K562 (cell line): ENCODE data around the gene GNAZ.

Source experiments
- ETV6 ChIP-seq, 3 experiments: fragments of 150-350 bp in 1 of 3; sonication (generic) in 1 of 3; formaldehyde crosslinking in 1 of 3; IDR thresholded peaks; 2 replicates each; pipeline versions ENCODE4 v1.6.1 to v1.8.0; 2014 to 2022; ENCODE audit warnings: borderline replicate concordance in 2 of 3, low read depth in 2 of 3, antibody characterized with exemption in 1 of 3, low read length in 1 of 3, mild to moderate bottlenecking in 1 of 3, missing genetic modification reagents in 1 of 3
- EZH2 ChIP-seq: IDR thresholded peaks from 2 replicates; pipeline ENCODE4 v1.6.1; 2012; ENCODE audit warnings: low read depth, mild to moderate bottlenecking, inconsistent platforms, low read length, borderline replicate concordance
- HDAC6 ChIP-seq: IDR thresholded peaks from 2 replicates; pipeline ENCODE4 v1.6.1; 2012; ENCODE audit warnings: low read depth, mild to moderate bottlenecking, control low read depth, inconsistent platforms, low read length, moderate library complexity
- MEF2A ChIP-seq: IDR thresholded peaks from 2 replicates; pipeline ENCODE4 v1.6.1; 2011; ENCODE audit warnings: low read depth, mild to moderate bottlenecking, low read length, moderate library complexity; ENCODE audit not compliant: control insufficient read depth
- POLR2AphosphoS5 ChIP-seq: IDR thresholded peaks from 2 replicates; pipeline ENCODE4 v1.6.1; 2011; ENCODE audit warnings: mild to moderate bottlenecking, low read depth, low read length, moderate library complexity; ENCODE audit not compliant: control insufficient read depth, insufficient read depth
- RHOXF2B ChIP-seq: fragments of 250-450 bp; sonication (Bioruptor Pico); conservative IDR thresholded peaks from 2 replicates; pipeline ENCODE4 v1.5.1; 2021
- ZHX1 ChIP-seq: fragments of 150-350 bp; conservative IDR thresholded peaks from 2 replicates; pipeline ENCODE4 v1.6.1; 2014; ENCODE audit warnings: low read length
- ZNF696 ChIP-seq: fragments of 250-450 bp; sonication (Bioruptor Pico); conservative IDR thresholded peaks from 2 replicates; pipeline ENCODE4 v1.4.0; 2020; ENCODE audit warnings: mild to moderate bottlenecking, moderate library complexity
- TF ChIP-seq, protein P1 (sequence below), 3 experiments: IDR thresholded peaks in 2 of 3; conservative IDR thresholded peaks in 1 of 3; 2 replicates each; pipeline ENCODE4 v1.5.1; 2011 to 2012; ENCODE audit warnings: low read length in 3 of 3, mild to moderate bottlenecking in 3 of 3, control low read depth in 2 of 3, improper control_type of control experiment in 1 of 3, inconsistent platforms in 1 of 3, low read depth in 1 of 3, mixed read lengths in 1 of 3, moderate library complexity in 1 of 3; ENCODE audit not compliant: insufficient read depth in 2 of 3
- TF ChIP-seq, protein P2 (sequence below): sonication (generic); formaldehyde crosslinking; IDR thresholded peaks from 2 replicates; pipeline ENCODE4 v1.8.0; 2022; ENCODE audit warnings: missing genetic modification reagents, mild to moderate bottlenecking, moderate library complexity, borderline replicate concordance
- TF ChIP-seq, protein P3 (sequence below): sonication (generic); formaldehyde crosslinking; IDR thresholded peaks from 2 replicates; pipeline ENCODE4 v1.9.0; 2022; ENCODE audit warnings: mild to moderate bottlenecking, missing genetic modification reagents

DNA sequence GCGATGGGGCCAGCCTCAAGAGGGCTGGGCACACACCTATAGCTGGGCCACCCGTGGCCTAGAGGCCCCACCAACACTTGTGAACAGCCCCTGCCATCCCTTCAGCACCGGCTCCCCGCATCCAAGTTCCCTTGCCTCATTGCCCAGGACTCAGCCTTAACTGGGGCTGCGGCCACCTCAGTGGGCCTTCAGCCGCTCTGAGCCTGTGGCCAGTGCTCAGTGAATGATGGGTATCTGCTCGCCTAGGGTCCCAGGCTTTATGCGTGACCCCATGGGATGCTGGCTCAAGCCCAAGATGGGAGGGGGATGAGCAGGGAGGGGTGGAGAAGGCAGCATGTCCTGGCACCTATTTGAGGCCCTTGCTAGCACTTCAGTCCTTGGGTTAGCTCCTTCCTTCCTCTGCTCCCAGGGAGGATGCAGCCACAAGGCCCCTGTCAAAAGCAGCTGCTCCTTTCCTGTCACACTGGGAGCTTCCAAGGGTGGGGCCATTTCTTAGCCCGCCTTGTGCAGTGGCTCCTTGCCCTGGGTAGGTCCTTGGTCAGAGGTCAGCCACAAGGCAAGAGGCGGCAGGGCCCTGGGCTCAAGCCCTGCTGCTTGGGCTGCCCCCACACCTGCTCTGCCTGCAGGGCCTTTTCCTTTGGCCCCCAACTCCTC, 31.8 kb downstream of the GNAZ start:
- TF ChIP-seq EZH2 (no peak), POLR2AphosphoS5 (no peak), HDAC6 (no peak), MEF2A (no peak), ETV6 (IDR thresholded peaks at IDR 0.05; ENCODE audit: borderline replicate concordance in 1 of 2, low read depth in 2 of 2, low read length in 1 of 2) (no peak), ETV6 (CRISPR knock-in tag; IDR thresholded peaks at IDR 0.05; ENCODE audit: borderline replicate concordance) (no peak), ZNF696 (CRISPR knock-in tag) (no peak), ZHX1 (no peak), RHOXF2B (no peak)
- TF ChIP-seq, protein P1, sequence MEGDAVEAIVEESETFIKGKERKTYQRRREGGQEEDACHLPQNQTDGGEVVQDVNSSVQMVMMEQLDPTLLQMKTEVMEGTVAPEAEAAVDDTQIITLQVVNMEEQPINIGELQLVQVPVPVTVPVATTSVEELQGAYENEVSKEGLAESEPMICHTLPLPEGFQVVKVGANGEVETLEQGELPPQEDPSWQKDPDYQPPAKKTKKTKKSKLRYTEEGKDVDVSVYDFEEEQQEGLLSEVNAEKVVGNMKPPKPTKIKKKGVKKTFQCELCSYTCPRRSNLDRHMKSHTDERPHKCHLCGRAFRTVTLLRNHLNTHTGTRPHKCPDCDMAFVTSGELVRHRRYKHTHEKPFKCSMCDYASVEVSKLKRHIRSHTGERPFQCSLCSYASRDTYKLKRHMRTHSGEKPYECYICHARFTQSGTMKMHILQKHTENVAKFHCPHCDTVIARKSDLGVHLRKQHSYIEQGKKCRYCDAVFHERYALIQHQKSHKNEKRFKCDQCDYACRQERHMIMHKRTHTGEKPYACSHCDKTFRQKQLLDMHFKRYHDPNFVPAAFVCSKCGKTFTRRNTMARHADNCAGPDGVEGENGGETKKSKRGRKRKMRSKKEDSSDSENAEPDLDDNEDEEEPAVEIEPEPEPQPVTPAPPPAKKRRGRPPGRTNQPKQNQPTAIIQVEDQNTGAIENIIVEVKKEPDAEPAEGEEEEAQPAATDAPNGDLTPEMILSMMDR (IDR thresholded peaks at IDR 0.05 in 2 of 3, conservative IDR thresholded peaks at IDR 0.05 in 1 of 3; ENCODE audit: insufficient read depth in 2 of 3, low read depth in 1 of 3, low read length in 3 of 3): no peak
- TF ChIP-seq, protein P2, sequence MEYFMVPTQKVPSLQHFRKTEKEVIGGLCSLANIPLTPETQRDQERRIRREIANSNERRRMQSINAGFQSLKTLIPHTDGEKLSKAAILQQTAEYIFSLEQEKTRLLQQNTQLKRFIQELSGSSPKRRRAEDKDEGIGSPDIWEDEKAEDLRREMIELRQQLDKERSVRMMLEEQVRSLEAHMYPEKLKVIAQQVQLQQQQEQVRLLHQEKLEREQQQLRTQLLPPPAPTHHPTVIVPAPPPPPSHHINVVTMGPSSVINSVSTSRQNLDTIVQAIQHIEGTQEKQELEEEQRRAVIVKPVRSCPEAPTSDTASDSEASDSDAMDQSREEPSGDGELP (CRISPR knock-in tag): no peak
- TF ChIP-seq, protein P3, sequence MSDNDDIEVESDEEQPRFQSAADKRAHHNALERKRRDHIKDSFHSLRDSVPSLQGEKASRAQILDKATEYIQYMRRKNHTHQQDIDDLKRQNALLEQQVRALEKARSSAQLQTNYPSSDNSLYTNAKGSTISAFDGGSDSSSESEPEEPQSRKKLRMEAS (CRISPR knock-in tag): no peak
